ENCODE results near the gene ABHD1.

DNA sequence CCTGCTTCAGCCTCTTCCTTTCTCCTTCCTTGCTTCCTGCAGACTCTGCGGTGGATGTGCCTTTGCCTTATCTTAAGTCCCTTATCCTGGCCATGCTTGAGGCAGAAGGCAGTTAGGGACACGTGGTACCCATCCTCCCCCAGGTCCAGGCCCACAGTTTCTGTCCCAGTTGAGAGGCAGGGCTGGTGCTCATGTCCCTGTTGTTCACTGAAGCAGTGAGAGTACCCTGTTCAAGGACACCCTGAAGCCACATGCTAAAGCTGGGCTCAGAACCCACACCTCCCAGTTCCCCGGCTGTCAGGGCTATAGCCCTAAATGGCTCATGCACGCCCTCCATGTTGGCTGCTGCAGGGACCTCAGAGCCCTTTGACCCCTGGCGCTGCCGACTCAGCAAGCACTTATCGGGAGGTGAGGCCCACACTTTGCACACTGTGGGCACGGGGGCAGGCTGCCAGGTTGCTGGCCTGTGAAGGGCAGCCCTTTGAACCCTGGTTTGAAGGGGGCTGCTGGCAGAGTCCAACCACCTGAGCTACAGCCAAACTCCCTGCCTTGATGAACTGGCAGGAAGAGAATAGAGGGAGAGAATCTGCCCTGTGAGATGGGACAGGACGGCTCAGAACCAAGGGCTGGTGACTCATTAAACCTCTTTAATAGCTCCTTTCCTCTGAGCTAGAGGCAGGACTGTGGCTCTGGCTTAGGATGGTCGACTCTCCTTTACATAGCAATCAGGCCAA is 30.8 kb upstream of the ABHD1 start:
- TF ChIP-seq POLR2A (IDR thresholded peaks at IDR 0.05; ENCODE audit: low read depth, low read length) = no peak
- TF ChIP-seq TAF1 (IDR thresholded peaks at IDR 0.05; ENCODE audit: borderline replicate concordance, low read depth, low read length) = no peak
- no peak for TF ChIP-seq POLR2AphosphoS5 (IDR thresholded peaks at IDR 0.05; ENCODE audit: low read depth, low read length)

Data from GM12892 (cell line).